IPS-20b (cell line): ENCODE data around the gene ZNF487.

Experiments
- H3K27ac ChIP-seq: one replicate; pipeline ENCODE4 v1.5.1; 2013; ENCODE audit warnings: low read length
- H3K27me3 ChIP-seq: 2 replicates; pipeline ENCODE4 v1.6.1; 2013; ENCODE audit warnings: mild to moderate bottlenecking, low read length, inconsistent platforms; ENCODE audit not compliant: insufficient read depth
- H3K36me3 ChIP-seq: 2 replicates; pipeline ENCODE4 v1.6.1; 2013; ENCODE audit warnings: low read depth, mild to moderate bottlenecking, inconsistent platforms, low read length, moderate library complexity; ENCODE audit not compliant: insufficient read depth
- H3K4me1 ChIP-seq: 2 replicates; pipeline ENCODE4 v1.6.1; 2013; ENCODE audit warnings: mild to moderate bottlenecking, control low read depth, inconsistent platforms, low read length, moderate library complexity; ENCODE audit not compliant: insufficient read depth
- H3K4me3 ChIP-seq: 2 replicates; pipeline ENCODE4 v1.5.1; 2013; ENCODE audit warnings: mild to moderate bottlenecking, low read length, inconsistent platforms
- H3K9ac ChIP-seq: 2 replicates; pipeline ENCODE4 v1.6.1; 2013; ENCODE audit warnings: low read depth, mild to moderate bottlenecking, inconsistent platforms, low read length, moderate library complexity
- H3K9me3 ChIP-seq: 2 replicates; pipeline ENCODE4 v1.6.1; 2013; ENCODE audit warnings: mild to moderate bottlenecking, low read depth, low read length, inconsistent platforms; ENCODE audit not compliant: insufficient read depth

ZNF487 gene

GRCh38 chr10:43471935-43472720 lies 35.2 kb downstream of the ZNF487 start:
- Histone ChIP-seq H3K9ac (no peak overlapping the region), H3K27me3 (no peaks in the 10 kb centered on the region), H3K4me1 (no peaks in the 10 kb centered on the region), H3K36me3 (no peaks in the 10 kb centered on the region), H3K27ac (no peak overlapping the region), H3K9me3 (no peaks in the 10 kb centered on the region), H3K4me3 (no peak overlapping the region)

GRCh38 chr10:43479275-43479674 lies 42.4 kb downstream of the ZNF487 start:
- Histone ChIP-seq H3K36me3 (no peaks in the 10 kb centered on the region), H3K4me1 (no peaks in the 10 kb centered on the region), H3K4me3 (no peak overlapping the region), H3K9me3 (peaks cover 25% of the 10 kb centered on the region), H3K9ac (no peak overlapping the region), H3K27me3 (no peaks in the 10 kb centered on the region), H3K27ac (no peak overlapping the region)

GRCh38 chr10:43482319-43483078 lies 45.6 kb downstream of the ZNF487 start:
- Histone ChIP-seq H3K9ac (no peak overlapping the region), H3K9me3 (peaks cover 42% of the 10 kb centered on the region), H3K4me3 (no peak overlapping the region), H3K4me1 (no peaks in the 10 kb centered on the region), H3K36me3 (no peaks in the 10 kb centered on the region), H3K27ac (no peak overlapping the region), H3K27me3 (no peaks in the 10 kb centered on the region)

GRCh38 chr10:43491855-43492254 lies 54.9 kb downstream of the ZNF487 start:
- Histone ChIP-seq H3K27me3 (no peaks in the 10 kb centered on the region), H3K9ac (no peak overlapping the region), H3K27ac (no peak overlapping the region), H3K36me3 (no peaks in the 10 kb centered on the region), H3K4me1 (no peaks in the 10 kb centered on the region), H3K9me3 (no peaks in the 10 kb centered on the region), H3K4me3 (no peak overlapping the region)

GRCh38 chr10:43502931-43503330 lies 66.0 kb downstream of the ZNF487 start:
- Histone ChIP-seq H3K27me3 (no peaks in the 10 kb centered on the region), H3K27ac (no peak overlapping the region), H3K9ac (no peak overlapping the region), H3K9me3 (peaks cover 3% of the 10 kb centered on the region), H3K4me3 (no peak overlapping the region), H3K4me1 (no peaks in the 10 kb centered on the region), H3K36me3 (no peaks in the 10 kb centered on the region)

- Histone ChIP-seq H3K9me3 (peaks cover 67% of the 10 kb centered on the region), H3K27me3 (no peaks in the 10 kb centered on the region), H3K27ac (no peak overlapping the region), H3K4me1 (no peaks in the 10 kb centered on the region), H3K36me3 (no peaks in the 10 kb centered on the region), H3K4me3 (no peak overlapping the region), H3K9ac (no peak overlapping the region)
Measured at GRCh38 chr10:43524434-43525247, 87.7 kb downstream of the ZNF487 start.
